ENCODE data around the gene ADIG. TPM values are rescaled to one million over a fixed set of nuclear protein-coding genes. Genes with fewer than 3 reads are reported as not detected.

The ADIG gene
- total and polyA plus RNA-seq, 2 of the 13 experiments (the other 11 are each of a cell fraction or from before 2014, with no cell fraction given) = 0.15 TPM; not detected in 1

- TF ChIP-seq, protein P1, sequence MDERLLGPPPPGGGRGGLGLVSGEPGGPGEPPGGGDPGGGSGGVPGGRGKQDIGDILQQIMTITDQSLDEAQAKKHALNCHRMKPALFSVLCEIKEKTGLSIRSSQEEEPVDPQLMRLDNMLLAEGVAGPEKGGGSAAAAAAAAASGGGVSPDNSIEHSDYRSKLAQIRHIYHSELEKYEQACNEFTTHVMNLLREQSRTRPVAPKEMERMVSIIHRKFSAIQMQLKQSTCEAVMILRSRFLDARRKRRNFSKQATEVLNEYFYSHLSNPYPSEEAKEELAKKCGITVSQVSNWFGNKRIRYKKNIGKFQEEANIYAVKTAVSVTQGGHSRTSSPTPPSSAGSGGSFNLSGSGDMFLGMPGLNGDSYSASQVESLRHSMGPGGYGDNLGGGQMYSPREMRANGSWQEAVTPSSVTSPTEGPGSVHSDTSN (CRISPR knock-in tag; IDR thresholded peaks at IDR 0.05) = no peak; the same call in 1 of the 2 replicates
- TF ChIP-seq ZEB1 (IDR thresholded peaks at IDR 0.05; ENCODE audit: insufficient replicate concordance, low read depth) = no peak
- TF ChIP-seq KDM3A (CRISPR knock-in tag; IDR thresholded peaks at IDR 0.05; ENCODE audit: low read depth) = peak; percentile 86; the same call in 1 of the 2 replicates
- no peak for TF ChIP-seq CENPX (CRISPR knock-in tag; IDR thresholded peaks at IDR 0.05)
- TF ChIP-seq RCOR2 (CRISPR knock-in tag; IDR thresholded peaks at IDR 0.05) = peak; percentile 98
- peak; percentile 67 for TF ChIP-seq DMAP1 (CRISPR knock-in tag; IDR thresholded peaks at IDR 0.05)
- TF ChIP-seq, protein P2, sequence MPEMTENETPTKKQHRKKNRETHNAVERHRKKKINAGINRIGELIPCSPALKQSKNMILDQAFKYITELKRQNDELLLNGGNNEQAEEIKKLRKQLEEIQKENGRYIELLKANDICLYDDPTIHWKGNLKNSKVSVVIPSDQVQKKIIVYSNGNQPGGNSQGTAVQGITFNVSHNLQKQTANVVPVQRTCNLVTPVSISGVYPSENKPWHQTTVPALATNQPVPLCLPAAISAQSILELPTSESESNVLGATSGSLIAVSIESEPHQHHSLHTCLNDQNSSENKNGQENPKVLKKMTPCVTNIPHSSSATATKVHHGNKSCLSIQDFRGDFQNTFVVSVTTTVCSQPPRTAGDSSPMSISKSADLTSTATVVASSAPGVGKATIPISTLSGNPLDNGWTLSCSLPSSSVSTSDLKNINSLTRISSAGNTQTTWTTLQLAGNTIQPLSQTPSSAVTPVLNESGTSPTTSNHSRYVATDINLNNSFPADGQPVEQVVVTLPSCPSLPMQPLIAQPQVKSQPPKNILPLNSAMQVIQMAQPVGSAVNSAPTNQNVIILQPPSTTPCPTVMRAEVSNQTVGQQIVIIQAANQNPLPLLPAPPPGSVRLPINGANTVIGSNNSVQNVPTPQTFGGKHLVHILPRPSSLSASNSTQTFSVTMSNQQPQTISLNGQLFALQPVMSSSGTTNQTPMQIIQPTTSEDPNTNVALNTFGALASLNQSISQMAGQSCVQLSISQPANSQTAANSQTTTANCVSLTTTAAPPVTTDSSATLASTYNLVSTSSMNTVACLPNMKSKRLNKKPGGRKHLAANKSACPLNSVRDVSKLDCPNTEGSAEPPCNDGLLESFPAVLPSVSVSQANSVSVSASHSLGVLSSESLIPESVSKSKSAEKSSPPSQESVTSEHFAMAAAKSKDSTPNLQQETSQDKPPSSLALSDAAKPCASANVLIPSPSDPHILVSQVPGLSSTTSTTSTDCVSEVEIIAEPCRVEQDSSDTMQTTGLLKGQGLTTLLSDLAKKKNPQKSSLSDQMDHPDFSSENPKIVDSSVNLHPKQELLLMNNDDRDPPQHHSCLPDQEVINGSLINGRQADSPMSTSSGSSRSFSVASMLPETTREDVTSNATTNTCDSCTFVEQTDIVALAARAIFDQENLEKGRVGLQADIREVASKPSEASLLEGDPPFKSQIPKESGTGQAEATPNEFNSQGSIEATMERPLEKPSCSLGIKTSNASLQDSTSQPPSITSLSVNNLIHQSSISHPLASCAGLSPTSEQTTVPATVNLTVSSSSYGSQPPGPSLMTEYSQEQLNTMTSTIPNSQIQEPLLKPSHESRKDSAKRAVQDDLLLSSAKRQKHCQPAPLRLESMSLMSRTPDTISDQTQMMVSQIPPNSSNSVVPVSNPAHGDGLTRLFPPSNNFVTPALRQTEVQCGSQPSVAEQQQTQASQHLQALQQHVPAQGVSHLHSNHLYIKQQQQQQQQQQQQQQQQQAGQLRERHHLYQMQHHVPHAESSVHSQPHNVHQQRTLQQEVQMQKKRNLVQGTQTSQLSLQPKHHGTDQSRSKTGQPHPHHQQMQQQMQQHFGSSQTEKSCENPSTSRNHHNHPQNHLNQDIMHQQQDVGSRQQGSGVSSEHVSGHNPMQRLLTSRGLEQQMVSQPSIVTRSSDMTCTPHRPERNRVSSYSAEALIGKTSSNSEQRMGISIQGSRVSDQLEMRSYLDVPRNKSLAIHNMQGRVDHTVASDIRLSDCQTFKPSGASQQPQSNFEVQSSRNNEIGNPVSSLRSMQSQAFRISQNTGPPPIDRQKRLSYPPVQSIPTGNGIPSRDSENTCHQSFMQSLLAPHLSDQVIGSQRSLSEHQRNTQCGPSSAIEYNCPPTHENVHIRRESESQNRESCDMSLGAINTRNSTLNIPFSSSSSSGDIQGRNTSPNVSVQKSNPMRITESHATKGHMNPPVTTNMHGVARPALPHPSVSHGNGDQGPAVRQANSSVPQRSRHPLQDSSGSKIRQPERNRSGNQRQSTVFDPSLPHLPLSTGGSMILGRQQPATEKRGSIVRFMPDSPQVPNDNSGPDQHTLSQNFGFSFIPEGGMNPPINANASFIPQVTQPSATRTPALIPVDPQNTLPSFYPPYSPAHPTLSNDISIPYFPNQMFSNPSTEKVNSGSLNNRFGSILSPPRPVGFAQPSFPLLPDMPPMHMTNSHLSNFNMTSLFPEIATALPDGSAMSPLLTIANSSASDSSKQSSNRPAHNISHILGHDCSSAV (CRISPR knock-in tag; IDR thresholded peaks at IDR 0.05; ENCODE audit: borderline replicate concordance) = no peak
- no peak for TF ChIP-seq RNF219 (CRISPR knock-in tag; IDR thresholded peaks at IDR 0.05)
- 0 out of 2 replicates have a peak, but pooled peaks have one; percentile 65 for TF ChIP-seq SATB2 (CRISPR knock-in tag; IDR thresholded peaks at IDR 0.05)
- no peak for TF ChIP-seq ZNF567 (CRISPR knock-in tag; IDR thresholded peaks at IDR 0.05; ENCODE audit: borderline replicate concordance)
- peak; percentile 92 for TF ChIP-seq ERF (CRISPR knock-in tag; IDR thresholded peaks at IDR 0.05)
- peak; percentile 97 for TF ChIP-seq SALL1 (CRISPR knock-in tag; IDR thresholded peaks at IDR 0.05)
- peak; percentile 67; the same call in 1 of the 2 replicates for TF ChIP-seq ZNF124 (CRISPR knock-in tag; IDR thresholded peaks at IDR 0.05)
- no peak for TF ChIP-seq ZNF430 (CRISPR knock-in tag; IDR thresholded peaks at IDR 0.05)
- TF ChIP-seq ZBTB7A (CRISPR knock-in tag; IDR thresholded peaks at IDR 0.05) = no peak
- no peak; the same call in 1 of the 2 replicates for TF ChIP-seq MBD4 (IDR thresholded peaks at IDR 0.05; ENCODE audit: borderline replicate concordance, low read length)
- peak; percentile 77; the same call in 1 of the 2 replicates for TF ChIP-seq ZNF205 (CRISPR knock-in tag; IDR thresholded peaks at IDR 0.05)
- TF ChIP-seq, protein P3, sequence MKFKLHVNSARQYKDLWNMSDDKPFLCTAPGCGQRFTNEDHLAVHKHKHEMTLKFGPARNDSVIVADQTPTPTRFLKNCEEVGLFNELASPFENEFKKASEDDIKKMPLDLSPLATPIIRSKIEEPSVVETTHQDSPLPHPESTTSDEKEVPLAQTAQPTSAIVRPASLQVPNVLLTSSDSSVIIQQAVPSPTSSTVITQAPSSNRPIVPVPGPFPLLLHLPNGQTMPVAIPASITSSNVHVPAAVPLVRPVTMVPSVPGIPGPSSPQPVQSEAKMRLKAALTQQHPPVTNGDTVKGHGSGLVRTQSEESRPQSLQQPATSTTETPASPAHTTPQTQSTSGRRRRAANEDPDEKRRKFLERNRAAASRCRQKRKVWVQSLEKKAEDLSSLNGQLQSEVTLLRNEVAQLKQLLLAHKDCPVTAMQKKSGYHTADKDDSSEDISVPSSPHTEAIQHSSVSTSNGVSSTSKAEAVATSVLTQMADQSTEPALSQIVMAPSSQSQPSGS (CRISPR knock-in tag; IDR thresholded peaks at IDR 0.05) = peak; percentile 79
These were observed 23.9 kb downstream of the ADIG start (continued) for GRCh38 chr20:38604873-38605303.

Measured in HepG2 (cell line).